HepG2 (cell line): ENCODE data around the gene BIRC3. TPM values are rescaled to one million over a fixed set of nuclear protein-coding genes. Genes with fewer than 3 reads are reported as not detected.

ENCODE experiments used
- CEBPZ ChIP-seq: IDR thresholded peaks from 2 replicates; pipeline ENCODE4 v1.6.1; 2012; ENCODE audit warnings: low read length, improper control_type of control experiment
- FOXA1 ChIP-seq, 2 experiments: fragments of 450-650 bp in 1 of 2; sonication (generic) in 1 of 2; formaldehyde crosslinking in 1 of 2; IDR thresholded peaks; 2 replicates each; pipeline versions ENCODE4 v1.4.0 to v1.6.1; 2016 to 2020; ENCODE audit warnings: missing genetic modification reagents in 1 of 2
- GLI4 ChIP-seq: sonication (generic); formaldehyde crosslinking; IDR thresholded peaks from 2 replicates; pipeline ENCODE4 v1.5.1; 2020; ENCODE audit warnings: missing genetic modification reagents, mild to moderate bottlenecking, moderate library complexity, borderline replicate concordance
- HDAC2 ChIP-seq: sonication (generic); formaldehyde crosslinking; IDR thresholded peaks from 2 replicates; pipeline ENCODE4 v1.4.0; 2020; ENCODE audit warnings: missing genetic modification reagents
- HMGXB4 ChIP-seq, 2 experiments: sonication (generic) in 1 of 2; formaldehyde crosslinking in 1 of 2; IDR thresholded peaks; 2 replicates each; pipeline versions ENCODE4 v1.4.0 to v1.6.1; 2018 to 2020; ENCODE audit warnings: missing genetic modification reagents in 2 of 2, borderline replicate concordance in 1 of 2, low read depth in 1 of 2, mild to moderate bottlenecking in 1 of 2, missing biosample characterization in 1 of 2
- MXD4 ChIP-seq: IDR thresholded peaks from 2 replicates; pipeline ENCODE4 v1.6.1; 2016; ENCODE audit warnings: mild to moderate bottlenecking, missing biosample characterization, missing genetic modification reagents
- PHF21A ChIP-seq: sonication (generic); formaldehyde crosslinking; IDR thresholded peaks from 2 replicates; pipeline ENCODE4 v1.5.0; 2020; ENCODE audit warnings: mild to moderate bottlenecking, missing genetic modification reagents
- REPIN1 ChIP-seq: sonication (generic); formaldehyde crosslinking; IDR thresholded peaks from 2 replicates; pipeline ENCODE4 v1.8.0; 2022; ENCODE audit warnings: missing genetic modification reagents, low read depth, mild to moderate bottlenecking, borderline replicate concordance
- SAP130 ChIP-seq: IDR thresholded peaks from 2 replicates; pipeline ENCODE4 v1.6.1; 2016; ENCODE audit warnings: low read depth
- SATB2 ChIP-seq: sonication (generic); formaldehyde crosslinking; IDR thresholded peaks from 2 replicates; pipeline ENCODE4 v1.5.0; 2020; ENCODE audit warnings: missing genetic modification reagents
- SMC3 ChIP-seq: IDR thresholded peaks from 2 replicates; pipeline ENCODE4 v1.6.1; 2011; ENCODE audit warnings: low read length, improper control_type of control experiment
- YY1 ChIP-seq: IDR thresholded peaks from 2 replicates; pipeline ENCODE4 v1.6.1; 2011; ENCODE audit warnings: low read length, low read depth, moderate library complexity, mild to moderate bottlenecking; ENCODE audit not compliant: insufficient read depth, insufficient replicate concordance
- ZNF556 ChIP-seq: sonication (generic); formaldehyde crosslinking; IDR thresholded peaks from 2 replicates; pipeline ENCODE4 v1.4.0; 2020; ENCODE audit warnings: mild to moderate bottlenecking, missing genetic modification reagents, borderline replicate concordance
- ZNF609 ChIP-seq: sonication (generic); formaldehyde crosslinking; IDR thresholded peaks from 2 replicates; pipeline ENCODE4 v1.4.0; 2020; ENCODE audit warnings: mild to moderate bottlenecking, missing genetic modification reagents, borderline replicate concordance
- ZNF691 ChIP-seq: sonication (generic); formaldehyde crosslinking; IDR thresholded peaks from 2 replicates; pipeline ENCODE4 v1.4.0; 2020; ENCODE audit warnings: missing genetic modification reagents, low read depth, mild to moderate bottlenecking, borderline replicate concordance
- ZNF713 ChIP-seq: sonication (generic); formaldehyde crosslinking; IDR thresholded peaks from 2 replicates; pipeline ENCODE4 v1.4.0; 2020; ENCODE audit warnings: mild to moderate bottlenecking, missing genetic modification reagents
- ZSCAN22 ChIP-seq: sonication (generic); formaldehyde crosslinking; IDR thresholded peaks from 2 replicates; pipeline ENCODE4 v1.4.0; 2020; ENCODE audit warnings: mild to moderate bottlenecking, missing genetic modification reagents
- polyA plus RNA-seq, 8 experiments: library from polyadenylated mRNA; depleted of rRNA in 3 of 8; stranded (reverse) in 7 of 8; unstranded in 1 of 8; fragments of >200 nt; fragmentation: Illumina TruSeq in 4 of 8; extraction: Trizol in 4 of 8; gene quantifications; 2 replicates each; pipeline versions ENCODE4 v1.2.1 to v1.2.3, GENCODE V29; 2011 to 2016; ENCODE audit warnings: low read depth in 4 of 8, missing spikeins in 1 of 8, mixed read lengths in 1 of 8; ENCODE audit not compliant: insufficient read depth in 1 of 8
- total RNA-seq, 5 experiments: library from RNA; depleted of rRNA; stranded (reverse); fragments of >200 nt; fragmentation: Illumina TruSeq; extraction: Trizol; gene quantifications; 2 replicates each; pipeline ENCODE4 v1.2.3, GENCODE V29; 2016; ENCODE audit warnings: low read depth in 1 of 5

BIRC3 gene
- total and polyA plus RNA-seq, 2 of the 13 experiments (the other 11 are each of a cell fraction or from before 2014, with no cell fraction given) = 0.41 to 4.2 TPM

- TF ChIP-seq FOXA1 (IDR thresholded peaks at IDR 0.05) (no peak), FOXA1 (CRISPR knock-in tag; IDR thresholded peaks at IDR 0.05) (0 out of 2 replicates have a peak, but pooled peaks have one; percentile 17), SATB2 (no peak), CEBPZ (no peak), GLI4 (CRISPR knock-in tag) (no peak), HMGXB4 (CRISPR knock-in tag; IDR thresholded peaks at IDR 0.05; ENCODE audit: borderline replicate concordance in 1 of 2, low read depth in 1 of 2) (0 out of 4 replicates have a peak, but pooled peaks of 1 of the 2 experiments have one; percentile 17), ZNF713 (CRISPR knock-in tag) (no peak), ZNF556 (CRISPR knock-in tag) (peak; percentile 51; the same call in 1 of the 2 replicates), HDAC2 (CRISPR knock-in tag) (peak; percentile 24; the same call in 1 of the 2 replicates), ZNF691 (CRISPR knock-in tag) (no peak), SAP130 (CRISPR knock-in tag) (0 out of 2 replicates have a peak, but pooled peaks have one; percentile 33), MXD4 (no peak; the same call in 1 of the 2 replicates), ZSCAN22 (CRISPR knock-in tag) (no peak), REPIN1 (CRISPR knock-in tag) (0 out of 2 replicates have a peak, but pooled peaks have one; percentile 34), ZNF609 (peak; percentile 51; the same call in 1 of the 2 replicates), PHF21A (CRISPR knock-in tag) (no peak; the same call in 1 of the 2 replicates), YY1 (no peak), SMC3 (no peak)
Measured at GRCh38 chr11:102272047-102272824, 45.0 kb upstream of the BIRC3 start (continued).
